ENCODE measurements around the gene TOP1. TPM values are rescaled to one million over a fixed set of nuclear protein-coding genes. Genes with fewer than 3 reads are reported as not detected.

Gene TOP1
- total and polyA plus RNA-seq, 8 donors, result 14.8 to 46.2 (median 21.7) TPM

DNA sequence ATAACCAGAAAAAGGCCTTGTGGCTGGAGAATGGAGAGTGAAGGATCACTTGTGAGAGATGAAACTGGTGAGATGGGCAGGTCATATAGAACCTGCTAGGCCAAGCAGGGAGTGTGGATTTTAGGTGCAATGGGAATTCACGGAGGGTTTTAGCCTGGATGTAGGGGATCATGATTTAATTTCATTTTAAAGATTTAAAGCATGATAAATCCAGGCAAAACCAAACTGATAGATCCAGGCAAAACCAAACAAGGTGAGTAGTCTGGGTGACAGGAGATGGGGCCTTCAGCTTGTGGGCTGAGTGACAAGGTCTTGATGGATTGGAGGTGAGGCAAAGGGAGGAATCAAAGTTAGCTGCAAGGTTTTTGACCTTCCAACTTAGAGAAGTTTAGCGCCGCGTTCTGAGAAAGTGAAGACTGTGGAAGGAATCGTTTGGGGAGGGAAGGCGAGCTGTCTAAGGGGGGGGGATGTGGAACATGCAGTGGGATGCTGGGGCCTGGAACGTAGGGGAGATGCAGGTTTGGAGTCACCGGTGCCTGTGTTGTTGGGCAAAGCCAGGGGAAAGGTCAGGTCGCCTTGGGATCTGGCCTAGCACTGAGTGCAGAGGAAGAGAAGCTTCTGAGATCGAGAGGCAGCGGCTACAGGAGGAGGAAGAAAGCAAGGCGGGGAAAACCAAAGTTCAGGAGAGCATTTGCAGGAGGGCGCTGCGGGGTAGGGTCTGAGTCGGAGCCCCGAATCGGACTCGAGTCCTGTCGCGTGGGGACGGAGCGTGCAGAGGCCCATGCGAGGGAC, 107.5 kb downstream of the TOP1 start:
- Histone ChIP-seq H3K36me3 (no peaks in the 10 kb centered on the region), H3K4me1 (peaks cover 29 to 47% (median 44%) of the 10 kb centered on the region in 4 donors), H3K4me3 (peak overlapping the region; percentile 74 to 91 (median 82)), H3K27me3 (no peaks in the 10 kb centered on the region), H3K9me3 (no peaks in the 10 kb centered on the region), H3K27ac (peak overlapping the region; percentile 93 to 98 (median 96))
- WGBS, 5 donors, result 33 to 44% (median 37%) methylated on average over 23 of the region's 23 CpGs
- intact Hi-C loops (cut with DNase I; ENCODE audit: low total_unique reads), result no loop called here
- DNase-seq, result no peak
- TF ChIP-seq, protein P1, sequence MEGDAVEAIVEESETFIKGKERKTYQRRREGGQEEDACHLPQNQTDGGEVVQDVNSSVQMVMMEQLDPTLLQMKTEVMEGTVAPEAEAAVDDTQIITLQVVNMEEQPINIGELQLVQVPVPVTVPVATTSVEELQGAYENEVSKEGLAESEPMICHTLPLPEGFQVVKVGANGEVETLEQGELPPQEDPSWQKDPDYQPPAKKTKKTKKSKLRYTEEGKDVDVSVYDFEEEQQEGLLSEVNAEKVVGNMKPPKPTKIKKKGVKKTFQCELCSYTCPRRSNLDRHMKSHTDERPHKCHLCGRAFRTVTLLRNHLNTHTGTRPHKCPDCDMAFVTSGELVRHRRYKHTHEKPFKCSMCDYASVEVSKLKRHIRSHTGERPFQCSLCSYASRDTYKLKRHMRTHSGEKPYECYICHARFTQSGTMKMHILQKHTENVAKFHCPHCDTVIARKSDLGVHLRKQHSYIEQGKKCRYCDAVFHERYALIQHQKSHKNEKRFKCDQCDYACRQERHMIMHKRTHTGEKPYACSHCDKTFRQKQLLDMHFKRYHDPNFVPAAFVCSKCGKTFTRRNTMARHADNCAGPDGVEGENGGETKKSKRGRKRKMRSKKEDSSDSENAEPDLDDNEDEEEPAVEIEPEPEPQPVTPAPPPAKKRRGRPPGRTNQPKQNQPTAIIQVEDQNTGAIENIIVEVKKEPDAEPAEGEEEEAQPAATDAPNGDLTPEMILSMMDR (IDR thresholded peaks at IDR 0.05), result no peak
- TF ChIP-seq POLR2A (IDR thresholded peaks at IDR 0.05) (no peak), POLR2AphosphoS5 (IDR thresholded peaks at IDR 0.05) (no peak), EP300 (IDR thresholded peaks at IDR 0.05) (no peak)

DNA sequence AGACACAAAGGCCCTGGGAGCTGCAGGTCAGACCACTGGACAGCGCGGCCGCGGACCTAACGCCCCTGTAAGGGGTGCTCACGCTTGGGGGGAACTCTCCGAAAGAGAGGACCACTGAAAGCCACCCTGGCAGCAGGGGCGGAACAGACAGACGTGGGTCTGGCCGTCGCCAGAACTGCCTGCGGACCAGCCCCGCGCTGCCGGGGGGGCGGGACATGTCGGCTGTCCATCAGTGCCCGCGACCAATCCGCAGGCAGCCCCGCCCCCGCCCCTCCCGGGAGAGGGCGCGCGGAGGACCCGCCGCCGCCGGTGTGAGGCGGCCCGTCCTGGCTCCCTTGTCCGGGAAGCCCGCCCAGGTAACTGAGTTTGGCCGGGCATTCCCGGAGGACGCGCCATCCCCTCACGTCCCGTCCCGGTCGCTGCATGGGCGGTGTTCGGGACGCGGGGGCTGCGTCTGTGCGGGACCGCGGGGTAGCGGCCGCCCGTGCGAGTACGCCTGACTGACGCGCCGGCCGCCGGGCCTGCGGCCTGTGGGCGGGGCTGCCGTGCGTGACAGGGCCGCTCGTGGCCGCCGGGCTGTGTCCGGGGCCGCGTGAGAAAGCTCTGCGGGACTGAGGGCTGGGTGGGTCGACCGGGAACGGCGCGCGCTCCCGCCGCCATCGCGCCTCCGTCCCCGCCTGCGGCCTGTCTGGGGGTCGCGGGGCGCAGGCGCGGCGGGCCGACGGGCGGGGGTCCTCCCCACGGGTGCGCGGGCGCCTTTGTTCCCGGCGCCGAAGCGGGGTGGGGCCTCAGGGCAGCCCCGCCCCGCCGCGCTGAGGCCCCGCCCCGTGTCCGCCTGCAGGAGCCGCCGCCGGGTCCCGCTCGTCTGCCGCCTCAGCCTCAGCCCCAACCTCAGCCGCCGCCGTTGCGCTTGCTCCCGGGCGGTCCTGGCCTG, 108.3 kb downstream of the TOP1 start, which contains the start of gene PLCG1:
Gene PLCG1 (plus strand): TSS at position 864 of the 934 bp plus-strand sequence. CDS start 99 bp downstream, outside the sequence.
- WGBS, 5 donors, result 0 to 2% (median 0%) methylated on average over 21 to 121 of the region's 121 CpGs
- H3K36me3 ChIP-seq, result no peaks in the 10 kb centered on the region
- H3K4me1 ChIP-seq, result peaks cover 37 to 56% (median 52%) of the 10 kb centered on the region in 4 donors
- no peaks in the 10 kb centered on the region for H3K27me3 ChIP-seq
- DNase-seq, result peak; percentile 91 to 97
- TF ChIP-seq POLR2AphosphoS5 (IDR thresholded peaks at IDR 0.05) (peak; percentile 43 to 85 (median 83)), POLR2A (IDR thresholded peaks at IDR 0.05) (no peak)
- peak within 1 kb of the TSS; percentile 74 to 91 (median 82) for H3K4me3 ChIP-seq
- peak within 1 kb of the TSS; percentile 93 to 98 (median 96) for H3K27ac ChIP-seq
- H3K9me3 ChIP-seq, result no peaks in the 10 kb centered on the region
- intact Hi-C loops (cut with DNase I; ENCODE audit: low total_unique reads), result no loop called here

DNA sequence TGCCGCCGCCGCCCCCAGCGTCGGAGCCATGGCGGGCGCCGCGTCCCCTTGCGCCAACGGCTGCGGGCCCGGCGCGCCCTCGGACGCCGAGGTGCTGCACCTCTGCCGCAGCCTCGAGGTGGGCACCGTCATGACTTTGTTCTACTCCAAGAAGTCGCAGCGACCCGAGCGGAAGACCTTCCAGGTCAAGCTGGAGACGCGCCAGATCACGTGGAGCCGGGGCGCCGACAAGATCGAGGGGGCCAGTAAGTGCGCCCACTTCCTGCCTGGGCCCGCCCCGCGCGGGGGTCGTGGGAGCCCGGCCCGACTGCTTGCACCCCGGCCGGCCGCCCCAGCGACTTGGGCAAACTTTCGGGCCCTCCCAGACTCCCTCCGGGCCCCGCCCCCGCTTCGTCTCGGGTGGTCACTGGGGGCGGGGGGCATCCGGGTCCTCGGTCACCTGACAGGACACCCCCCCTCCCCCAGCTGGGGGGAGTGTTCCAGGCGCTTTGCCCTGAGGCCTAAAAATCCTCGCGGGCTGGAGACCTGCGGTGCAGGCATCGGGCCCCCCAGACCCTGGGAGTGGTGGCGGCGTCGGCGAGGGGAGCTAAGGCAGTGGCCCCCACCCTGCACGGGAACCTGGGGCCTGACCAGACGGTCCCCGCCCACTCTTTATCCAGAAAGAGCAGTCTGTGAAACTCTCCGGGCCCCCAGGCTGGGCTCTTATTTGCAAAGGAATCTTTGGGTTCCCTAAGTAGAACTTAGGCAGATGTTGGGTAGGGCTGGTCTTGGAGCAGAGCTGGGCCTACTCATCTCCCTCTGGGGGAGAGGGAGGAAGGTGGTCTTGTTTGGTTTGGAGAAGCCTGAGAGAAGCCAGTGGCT, 109.2 kb downstream of the TOP1 start:
- H3K36me3 ChIP-seq, result no peaks in the 10 kb centered on the region
- H3K4me3 ChIP-seq, result peak overlapping the region; percentile 74 to 91 (median 82)
- no peak for TF ChIP-seq POLR2A (IDR thresholded peaks at IDR 0.05)
- TF ChIP-seq POLR2AphosphoS5 (IDR thresholded peaks at IDR 0.05), result no peak
- TF ChIP-seq, protein P1 (IDR thresholded peaks at IDR 0.05), result no peak
- TF ChIP-seq EP300 (IDR thresholded peaks at IDR 0.05), result no peak
- H3K27ac ChIP-seq, result peak overlapping the region; percentile 93 to 98 (median 96)
- WGBS, 5 donors, result 1 to 3% (median 1%) methylated on average over 37 to 66 of the region's 66 CpGs
- peak; percentile 55 to 92 for DNase-seq
- H3K4me1 ChIP-seq, result peaks cover 44 to 65% (median 61%) of the 10 kb centered on the region in 4 donors
- intact Hi-C loops (cut with DNase I; ENCODE audit: low total_unique reads), result no loop called here
- H3K27me3 ChIP-seq, result no peaks in the 10 kb centered on the region
- H3K9me3 ChIP-seq, result no peaks in the 10 kb centered on the region

DNA sequence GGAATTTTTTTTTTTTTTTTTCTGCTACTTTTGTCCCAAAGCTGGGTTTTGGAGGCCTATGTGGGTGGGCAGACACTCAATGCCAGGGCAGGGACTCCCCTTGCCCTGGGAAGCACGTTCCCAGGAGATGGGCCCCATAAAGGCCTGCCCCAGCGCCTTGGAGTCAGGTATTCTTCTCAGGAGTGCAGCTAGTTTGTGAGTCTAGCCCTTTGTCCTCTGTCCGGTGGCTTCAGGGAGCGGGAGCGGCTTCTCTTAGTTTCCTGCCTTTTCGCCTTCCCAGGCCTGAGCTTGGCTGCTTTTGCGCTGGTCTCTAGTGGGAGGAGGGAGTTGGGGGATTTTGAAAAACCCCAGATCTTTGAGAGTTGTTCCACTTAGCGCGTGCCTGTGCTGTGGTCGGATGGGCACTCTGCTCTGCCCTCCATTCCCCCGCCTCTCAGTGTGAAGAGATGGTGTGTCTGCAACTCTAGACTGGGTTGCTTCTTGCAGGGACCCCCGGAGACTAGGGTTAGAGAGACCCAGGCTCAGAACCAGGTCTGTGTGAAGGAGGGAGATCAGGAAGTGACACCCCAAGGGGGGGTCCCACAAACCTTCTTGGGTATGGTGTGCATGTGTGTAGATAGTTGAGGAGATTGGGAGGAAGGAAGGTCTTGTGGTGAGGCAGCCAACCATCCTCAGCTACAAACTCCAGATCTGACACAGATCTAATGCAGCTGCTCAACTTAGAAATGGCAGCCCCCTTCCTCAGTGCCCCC, 110.0 kb downstream of the TOP1 start:
- Histone ChIP-seq H3K9me3 (no peaks in the 10 kb centered on the region), H3K36me3 (no peaks in the 10 kb centered on the region), H3K4me1 (peaks cover 51 to 73% (median 68%) of the 10 kb centered on the region in 4 donors), H3K27me3 (no peaks in the 10 kb centered on the region), H3K27ac (peak overlapping the region; percentile 93 to 98 (median 96)), H3K4me3 (peak overlapping the region; percentile 74 to 91 (median 82))
- 16 to 24% (median 18%) methylated on average over 11 to 12 of the region's 12 CpGs for WGBS, 5 donors
- DNase-seq, result peak in 1 of 2 donors; percentile 59
- intact Hi-C loops (cut with DNase I; ENCODE audit: low total_unique reads), result no loop called here
- TF ChIP-seq POLR2A (IDR thresholded peaks at IDR 0.05) (no peak), EP300 (IDR thresholded peaks at IDR 0.05) (no peak), POLR2AphosphoS5 (IDR thresholded peaks at IDR 0.05) (no peak)
- TF ChIP-seq, protein P1 (IDR thresholded peaks at IDR 0.05), result no peak

All from stomach (tissue), 9 donors.